HepG2 (cell line): ENCODE measurements around the gene SOBP. TPM values are rescaled to one million over a fixed set of nuclear protein-coding genes. Genes with fewer than 3 reads are reported as not detected.
A peak's percentile ranks its signal among the peaks of the same experiment; 100 is the strongest.

ENCODE experiments used
- ARID4A ChIP-seq: sonication (generic); formaldehyde crosslinking; IDR thresholded peaks from 2 replicates; pipeline ENCODE4 v1.5.0; 2020; ENCODE audit warnings: mild to moderate bottlenecking, missing genetic modification reagents, borderline replicate concordance
- ARNT ChIP-seq: fragments of 450-650 bp; IDR thresholded peaks from 2 replicates; pipeline ENCODE4 v1.6.1; 2017
- ATF3 ChIP-seq: sonication (generic); formaldehyde crosslinking; IDR thresholded peaks from 2 replicates; pipeline ENCODE4 v1.4.0; 2020; ENCODE audit warnings: missing genetic modification reagents
- CSRNP2 ChIP-seq: sonication (generic); formaldehyde crosslinking; conservative IDR thresholded peaks from 2 replicates; pipeline ENCODE4 v1.8.0; 2022; ENCODE audit warnings: low read depth, missing genetic modification reagents
- FOSL1 ChIP-seq: sonication (generic); formaldehyde crosslinking; IDR thresholded peaks from 2 replicates; pipeline ENCODE4 v1.9.0; 2021; ENCODE audit warnings: missing genetic modification reagents, borderline replicate concordance
- FOXC1 ChIP-seq: sonication (generic); formaldehyde crosslinking; IDR thresholded peaks from 2 replicates; pipeline ENCODE4 v1.8.0; 2022; ENCODE audit warnings: mild to moderate bottlenecking, missing genetic modification reagents, borderline replicate concordance
- FOXK2 ChIP-seq: fragments of 450-650 bp; IDR thresholded peaks from 2 replicates; pipeline ENCODE4 v1.6.1; 2016
- HHEX ChIP-seq: IDR thresholded peaks from 2 replicates; pipeline ENCODE4 v1.6.1; 2016; ENCODE audit warnings: control low read depth
- IRF9 ChIP-seq: sonication (generic); formaldehyde crosslinking; IDR thresholded peaks from 2 replicates; pipeline ENCODE4 v1.8.0; 2022; ENCODE audit warnings: missing genetic modification reagents, mild to moderate bottlenecking, borderline replicate concordance
- IRX3 ChIP-seq: sonication (generic); formaldehyde crosslinking; IDR thresholded peaks from 2 replicates; pipeline ENCODE4 v1.8.1; 2023; ENCODE audit warnings: mild to moderate bottlenecking, low read depth, missing genetic modification reagents, borderline replicate concordance
- NCOA1 ChIP-seq: sonication (generic); formaldehyde crosslinking; IDR thresholded peaks from 2 replicates; pipeline ENCODE4 v1.9.0; 2021; ENCODE audit warnings: missing genetic modification reagents
- NR2C2 ChIP-seq: sonication (generic); formaldehyde crosslinking; IDR thresholded peaks from 2 replicates; pipeline ENCODE4 v1.4.0; 2020; ENCODE audit warnings: missing genetic modification reagents, mild to moderate bottlenecking, moderate library complexity, borderline replicate concordance
- SOX13 ChIP-seq, 3 experiments: fragments of 450-650 bp in 1 of 3; sonication (generic) in 1 of 3; formaldehyde crosslinking in 1 of 3; IDR thresholded peaks in 2 of 3; conservative IDR thresholded peaks in 1 of 3; 2 replicates each; pipeline versions ENCODE4 v1.5.0 to v1.6.1; 2016 to 2020; ENCODE audit warnings: antibody characterized with exemption in 1 of 3, mild to moderate bottlenecking in 1 of 3, missing compliant biosample characterization in 1 of 3, missing genetic modification reagents in 1 of 3, moderate library complexity in 1 of 3
- YEATS4 ChIP-seq: sonication (generic); formaldehyde crosslinking; IDR thresholded peaks from 2 replicates; pipeline ENCODE4 v1.4.0; 2020; ENCODE audit warnings: missing genetic modification reagents, borderline replicate concordance
- ZBTB1 ChIP-seq: sonication (generic); formaldehyde crosslinking; IDR thresholded peaks from 2 replicates; pipeline ENCODE4 v1.4.0; 2020; ENCODE audit warnings: missing genetic modification reagents, borderline replicate concordance
- ZNF333 ChIP-seq: sonication (generic); formaldehyde crosslinking; IDR thresholded peaks from 2 replicates; pipeline ENCODE4 v1.4.0; 2020; ENCODE audit warnings: mild to moderate bottlenecking, missing genetic modification reagents, borderline replicate concordance
- ZNF567 ChIP-seq: sonication (generic); formaldehyde crosslinking; IDR thresholded peaks from 2 replicates; pipeline ENCODE4 v1.8.1; 2023; ENCODE audit warnings: mild to moderate bottlenecking, missing genetic modification reagents, borderline replicate concordance
- ZNF850 ChIP-seq: sonication (generic); formaldehyde crosslinking; conservative IDR thresholded peaks from 2 replicates; pipeline ENCODE4 v1.9.0; 2021; ENCODE audit warnings: mild to moderate bottlenecking, missing genetic modification reagents
- polyA plus RNA-seq, 8 experiments: library from polyadenylated mRNA; depleted of rRNA in 3 of 8; stranded (reverse) in 7 of 8; unstranded in 1 of 8; fragments of >200 nt; fragmentation: Illumina TruSeq in 4 of 8; extraction: Trizol in 4 of 8; gene quantifications; 2 replicates each; pipeline versions ENCODE4 v1.2.1 to v1.2.3, GENCODE V29; 2011 to 2016; ENCODE audit warnings: low read depth in 4 of 8, missing spikeins in 1 of 8, mixed read lengths in 1 of 8; ENCODE audit not compliant: insufficient read depth in 1 of 8
- total RNA-seq, 5 experiments: library from RNA; depleted of rRNA; stranded (reverse); fragments of >200 nt; fragmentation: Illumina TruSeq; extraction: Trizol; gene quantifications; 2 replicates each; pipeline ENCODE4 v1.2.3, GENCODE V29; 2016; ENCODE audit warnings: low read depth in 1 of 5
- TF ChIP-seq, protein P1 (sequence below): sonication (generic); formaldehyde crosslinking; IDR thresholded peaks from 2 replicates; pipeline ENCODE4 v1.4.0; 2020; ENCODE audit warnings: missing genetic modification reagents, borderline replicate concordance

The SOBP gene
- total and polyA plus RNA-seq, 2 of the 13 experiments (the other 11 are each of a cell fraction or from before 2014, with no cell fraction given): 1.5 to 6.9 TPM

DNA sequence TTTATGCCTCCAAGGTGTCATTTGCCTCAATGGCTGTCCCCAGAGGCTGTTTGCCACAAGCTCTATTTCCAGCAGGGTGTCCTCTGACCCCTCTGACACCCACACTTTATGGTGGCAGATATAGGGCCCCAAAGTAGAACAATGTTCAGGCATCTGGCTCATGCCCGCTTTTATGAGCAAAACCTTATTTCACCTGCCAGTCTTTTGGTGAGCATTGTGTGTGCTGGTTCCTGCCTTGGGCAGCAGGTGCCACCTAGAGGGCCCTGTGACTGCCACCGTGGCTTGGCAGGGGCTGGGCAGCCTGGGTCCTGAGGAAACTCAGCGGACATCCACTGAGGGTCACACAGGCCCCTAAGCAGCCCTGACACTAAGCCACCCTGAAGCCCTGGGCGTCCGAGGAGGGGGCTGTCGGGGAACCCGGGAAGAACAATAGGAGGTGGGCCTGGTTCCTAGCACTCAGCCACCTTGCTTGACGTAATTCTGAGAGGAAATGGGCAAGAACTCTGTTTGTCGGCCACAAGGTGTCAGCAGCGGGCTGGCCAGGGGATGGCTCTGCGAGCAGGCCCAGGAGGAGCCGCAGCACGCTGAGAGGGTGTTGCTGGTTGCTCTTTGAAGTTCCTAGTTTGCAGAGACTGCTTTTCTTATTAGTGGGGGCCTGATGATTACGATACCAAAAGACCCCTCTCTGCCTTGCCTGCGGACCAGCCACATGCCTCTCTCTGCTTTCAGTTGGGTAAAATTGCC is 185.2 kb downstream of the SOBP start (continued):
- TF ChIP-seq ATF3 (CRISPR knock-in tag): peak; percentile 38; the same call in 1 of the 2 replicates
- no peak for TF ChIP-seq HHEX (CRISPR knock-in tag)
- TF ChIP-seq ZNF850 (CRISPR knock-in tag): no peak
- TF ChIP-seq ZNF333 (CRISPR knock-in tag): 0 out of 2 replicates have a peak, but pooled peaks have one; percentile 65
- TF ChIP-seq FOXC1 (CRISPR knock-in tag): peak; percentile 73; the same call in 1 of the 2 replicates
- TF ChIP-seq NR2C2: no peak; the same call in 1 of the 2 replicates
- peak; percentile 52; the same call in 1 of the 2 replicates for TF ChIP-seq ARID4A (CRISPR knock-in tag)
- TF ChIP-seq FOSL1 (CRISPR knock-in tag): no peak
- TF ChIP-seq IRX3 (CRISPR knock-in tag): no peak
- 0 out of 2 replicates have a peak, but pooled peaks have one; percentile 28 for TF ChIP-seq IRF9 (CRISPR knock-in tag)
- TF ChIP-seq SOX13 (IDR thresholded peaks at IDR 0.05): no peak
- TF ChIP-seq SOX13 (CRISPR knock-in tag; conservative IDR thresholded peaks at IDR 0.05 in 1 of 2, IDR thresholded peaks at IDR 0.05 in 1 of 2): peak in 1 of 2 experiments; percentile 68; a peak in 2 of 4 replicates
- peak; percentile 47; the same call in 1 of the 2 replicates for TF ChIP-seq YEATS4 (CRISPR knock-in tag)
- TF ChIP-seq, protein P1, sequence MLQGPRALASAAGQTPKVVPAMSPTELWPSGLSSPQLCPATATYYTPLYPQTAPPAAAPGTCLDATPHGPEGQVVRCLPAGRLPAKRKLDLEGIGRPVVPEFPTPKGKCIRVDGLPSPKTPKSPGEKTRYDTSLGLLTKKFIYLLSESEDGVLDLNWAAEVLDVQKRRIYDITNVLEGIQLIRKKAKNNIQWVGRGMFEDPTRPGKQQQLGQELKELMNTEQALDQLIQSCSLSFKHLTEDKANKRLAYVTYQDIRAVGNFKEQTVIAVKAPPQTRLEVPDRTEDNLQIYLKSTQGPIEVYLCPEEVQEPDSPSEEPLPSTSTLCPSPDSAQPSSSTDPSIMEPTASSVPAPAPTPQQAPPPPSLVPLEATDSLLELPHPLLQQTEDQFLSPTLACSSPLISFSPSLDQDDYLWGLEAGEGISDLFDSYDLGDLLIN (CRISPR knock-in tag): no peak
- no peak for TF ChIP-seq ARNT
- TF ChIP-seq ZNF567: 0 out of 2 replicates have a peak, but pooled peaks have one; percentile 71
- no peak for TF ChIP-seq FOXK2
- no peak for TF ChIP-seq ZBTB1 (CRISPR knock-in tag)
- TF ChIP-seq NCOA1 (CRISPR knock-in tag): peak; percentile 36; the same call in 1 of the 2 replicates
- TF ChIP-seq CSRNP2 (CRISPR knock-in tag): no peak
